Measurements from ENCODE around the gene CEP295NL. TPM values are rescaled to one million over a fixed set of nuclear protein-coding genes. Genes with fewer than 3 reads are reported as not detected.
A peak's percentile ranks its signal among the peaks of the same experiment; 100 is the strongest.

Gene CEP295NL
- total RNA-seq, 4 donors from 2014 or later: 0.78 to 6.6 (median 2.3) TPM

GRCh38 chr17:78897664-78898047, 5.3 kb downstream of the CEP295NL start:
- WGBS: 68% methylated on average over 4 of the region's 7 CpGs
- H3K27me3 ChIP-seq: no peaks in the 10 kb centered on the region
- TF ChIP-seq CTCF (IDR thresholded peaks at IDR 0.05) (no peak), POLR2A (IDR thresholded peaks at IDR 0.05; ENCODE audit: low read depth) (no peak), EP300 (IDR thresholded peaks at IDR 0.05) (no peak), POLR2AphosphoS5 (IDR thresholded peaks at IDR 0.05) (no peak)
- peaks cover 9 to 31% (median 15%) of the 10 kb centered on the region in 4 donors for H3K36me3 ChIP-seq
- intact Hi-C loops (cut with DNase I): no loop called here
- H3K9me3 ChIP-seq: no peaks in the 10 kb centered on the region
- no peak overlapping the region for H3K4me3 ChIP-seq
- H3K4me1 ChIP-seq: peaks cover 71 to 99% (median 86%) of the 10 kb centered on the region in 4 donors
- no peak for DNase-seq (ENCODE audit: extremely low spot score)
- peak overlapping the region; percentile 65 to 77 (median 68) for H3K27ac ChIP-seq (replicated peaks in 1 of 4)

GRCh38 chr17:78896834-78897663, 6.0 kb downstream of the CEP295NL start:
- WGBS: 77% methylated on average over 24 of the region's 34 CpGs
- peaks cover 75 to 99% (median 86%) of the 10 kb centered on the region in 4 donors for H3K4me1 ChIP-seq
- H3K4me3 ChIP-seq: peak overlapping the region in 2 of 4 donors; percentile 15 to 17
- DNase-seq (ENCODE audit: extremely low spot score): no peak
- peak overlapping the region; percentile 65 to 77 (median 68) for H3K27ac ChIP-seq (replicated peaks in 1 of 4)
- no peaks in the 10 kb centered on the region for H3K9me3 ChIP-seq
- H3K36me3 ChIP-seq: peaks cover 9 to 28% (median 13%) of the 10 kb centered on the region in 4 donors
- TF ChIP-seq POLR2A (IDR thresholded peaks at IDR 0.05; ENCODE audit: low read depth) (no peak), EP300 (IDR thresholded peaks at IDR 0.05) (no peak), POLR2AphosphoS5 (IDR thresholded peaks at IDR 0.05) (no peak), CTCF (IDR thresholded peaks at IDR 0.05) (no peak)
- H3K27me3 ChIP-seq: no peaks in the 10 kb centered on the region
- intact Hi-C loops (cut with DNase I): no loop called here

- peaks cover 83 to 99% (median 89%) of the 10 kb centered on the region in 4 donors for H3K4me1 ChIP-seq
- 61% methylated on average over 20 of the region's 20 CpGs for WGBS
- DNase-seq (ENCODE audit: extremely low spot score): no peak
- H3K27ac ChIP-seq (replicated peaks in 1 of 4): peak overlapping the region; percentile 65 to 77 (median 68)
- H3K36me3 ChIP-seq: peaks cover 7 to 28% (median 10%) of the 10 kb centered on the region in 4 donors
- TF ChIP-seq CTCF (IDR thresholded peaks at IDR 0.05): peak in 1 of 3 experiments; percentile 24
- TF ChIP-seq POLR2A (IDR thresholded peaks at IDR 0.05; ENCODE audit: low read depth): no peak
- no peaks in the 10 kb centered on the region for H3K9me3 ChIP-seq
- intact Hi-C loops (cut with DNase I): no loop called here
- H3K4me3 ChIP-seq: peak overlapping the region in 2 of 4 donors; percentile 15 to 20
- H3K27me3 ChIP-seq: no peaks in the 10 kb centered on the region
Observed at GRCh38 chr17:78896091-78896833, 6.7 kb downstream of the CEP295NL start.

- Histone ChIP-seq H3K9me3 (no peaks in the 10 kb centered on the region), H3K27me3 (no peaks in the 10 kb centered on the region), H3K27ac (replicated peaks in 1 of 4) (peak overlapping the region; percentile 65 to 77 (median 68)), H3K4me3 (peak overlapping the region in 1 of 4 donors; percentile 19), H3K36me3 (peaks cover 0 to 21% (median 3%) of the 10 kb centered on the region in 4 donors), H3K4me1 (peaks cover 84 to 100% (median 98%) of the 10 kb centered on the region in 4 donors)
- WGBS: 33% methylated on average over 5 of the region's 5 CpGs
- TF ChIP-seq POLR2A (IDR thresholded peaks at IDR 0.05; ENCODE audit: low read depth) (no peak), EP300 (IDR thresholded peaks at IDR 0.05) (no peak), POLR2AphosphoS5 (IDR thresholded peaks at IDR 0.05) (no peak), CTCF (IDR thresholded peaks at IDR 0.05) (no peak)
- no peak for DNase-seq (ENCODE audit: extremely low spot score)
- intact Hi-C loops (cut with DNase I): no loop called here
Observed at GRCh38 chr17:78895322-78895721, 7.7 kb downstream of the CEP295NL start.

Data from esophagus muscularis mucosa (tissue), 4 donors.